Right lobe of liver (tissue), 6 donors: ENCODE measurements around the gene KCNMB3. TPM values are rescaled to one million over a fixed set of nuclear protein-coding genes. Genes with fewer than 3 reads are reported as not detected.

ENCODE experiments used
- ATAC-seq, 4 donors: fragments of 200-7000 bp; cut with Tn5 transposase; one replicate each; pipeline ENCODE4 v1.9.1; 2020; ENCODE audit warnings: mild to moderate bottlenecking in 4 of 4, moderate library complexity in 4 of 4
- DNase-seq, 3 donors: peaks; one replicate each; pipeline ENCODE4 v3.0.0-alpha.2; 2020
- H3K27ac ChIP-seq, 3 donors: fragments of 200-600 bp; one replicate each; pipeline ENCODE4 v1.8.0; 2022
- H3K27me3 ChIP-seq, 2 donors: fragments of 200-600 bp; one replicate each; pipeline ENCODE4 v1.8.0; 2022
- H3K36me3 ChIP-seq, 4 donors: fragments of 200-600 bp; sonication (generic) in 1 of 4; one replicate each; pipeline versions ENCODE4 v1.5.1 to v1.8.0; 2017 to 2022; ENCODE audit warnings: control low read depth in 1 of 4
- H3K4me1 ChIP-seq, 4 donors: fragments of 200-600 bp; sonication (generic) in 1 of 4; one replicate each; pipeline versions ENCODE4 v1.5.1 to v1.8.0; 2017 to 2022; ENCODE audit warnings: control low read depth in 1 of 4
- H3K4me3 ChIP-seq, 3 donors: fragments of 200-600 bp; one replicate each; pipeline ENCODE4 v1.8.0; 2022
- H3K9me3 ChIP-seq, 4 donors: fragments of 200-600 bp; sonication (generic) in 1 of 4; one replicate each; pipeline versions ENCODE4 v1.5.1 to v1.8.0; 2017 to 2022; ENCODE audit warnings: control low read depth in 1 of 4
- CTCF ChIP-seq, 4 donors: fragments of 200-600 bp in 3 of 4; fragments of 450-650 bp in 1 of 4; IDR thresholded peaks; one replicate each; pipeline versions ENCODE4 v1.5.1 to v1.8.0; 2016 to 2022; ENCODE audit warnings: antibody characterized with exemption in 4 of 4, mild to moderate bottlenecking in 2 of 4
- POLR2A ChIP-seq: fragments of 450-650 bp; IDR thresholded peaks from one replicate; pipeline ENCODE4 v1.6.1; 2017; ENCODE audit warnings: antibody characterized with exemption, mild to moderate bottlenecking
- WGBS: methylation state at CpG from one replicate; pipeline ENCODE4 v1.1.6; 2018; ENCODE audit warnings: low coverage, low lambda C conversion rate; ENCODE audit not compliant: insufficient coverage; ENCODE audit errors: missing lambda C conversion rate; 5-methylcytosine and 5-hydroxymethylcytosine counted together
- intact Hi-C, 2 donors: fragments of 100-400 bp; cut with DNase I; formaldehyde crosslinking; loops; one replicate each; pipeline versions ENCODE4 v1.11.2 to v1.14.1; 2022
- total RNA-seq, 6 experiments: library from RNA; depleted of rRNA in 2 of 6; stranded (reverse); fragments of >200 nt in 2 of 6; fragmentation: NEBNext Ultra II Directional in 3 of 6; extraction: Animal tissue kit (Norgen Biotek cat#: 25700) in 3 of 6; gene quantifications; one replicate each; pipeline versions ENCODE4 v1.1.0 to v1.2.4, GENCODE V29; 2016 to 2023
- donor health status: DM: no; HTN: yes; CAD: no.
- donor health status: DM: no; HTN: no; CAD: no.
- donor health status: DM: no; HTN: no; CAD: no.
- donor health status: DM: no; HTN: yes; CAD: no.
- donor health status: DM: no; HTN: yes; CAD: no.

The KCNMB3 gene
- total RNA-seq, 6 experiments from 2014 or later = 1.4 to 2.3 (median 1.7) TPM

GRCh38 chr3:179234199-179234598 lies 16.7 kb downstream of the KCNMB3 start:
- H3K4me3 ChIP-seq = no peak overlapping the region
- DNase-seq (no peak), ATAC-seq (no peak)
- no peaks in the 10 kb centered on the region for H3K4me1 ChIP-seq
- TF ChIP-seq CTCF (IDR thresholded peaks at IDR 0.05) = no peak
- 85% methylated on average over 4 of the region's 4 CpGs for WGBS
- peaks cover 0 to 17% (median 6%) of the 10 kb centered on the region in 4 donors for H3K36me3 ChIP-seq
- no peaks in the 10 kb centered on the region for H3K9me3 ChIP-seq
- intact Hi-C loops = no loop called here
- no peaks in the 10 kb centered on the region for H3K27me3 ChIP-seq
- H3K27ac ChIP-seq = no peak overlapping the region

GRCh38 chr3:179233043-179233442 lies 17.9 kb downstream of the KCNMB3 start:
- H3K9me3 ChIP-seq = no peaks in the 10 kb centered on the region
- no peak for DNase-seq

GRCh38 chr3:179229177-179229576 lies 21.7 kb downstream of the KCNMB3 start:
- H3K36me3 ChIP-seq = peaks cover 0 to 13% (median 4%) of the 10 kb centered on the region in 4 donors
- no peak overlapping the region for H3K27ac ChIP-seq
- TF ChIP-seq CTCF (IDR thresholded peaks at IDR 0.05) (no peak), POLR2A (no peak)
- H3K9me3 ChIP-seq = no peaks in the 10 kb centered on the region
- no peaks in the 10 kb centered on the region for H3K27me3 ChIP-seq
- intact Hi-C loops = no loop called here
- no peaks in the 10 kb centered on the region for H3K4me1 ChIP-seq
- DNase-seq (no peak), ATAC-seq (no peak)
- no peak overlapping the region for H3K4me3 ChIP-seq
- WGBS = 85% methylated on average over 5 of the region's 5 CpGs

More at GRCh38 chr3:179233043-179233442, 17.9 kb downstream of the KCNMB3 start:
- whole genome bisulfite sequencing = 87% methylated on average over 3 of the region's 3 CpGs
- Histone ChIP-seq H3K4me3 (no peak overlapping the region), H3K4me1 (no peaks in the 10 kb centered on the region), H3K27ac (no peak overlapping the region), H3K27me3 (no peaks in the 10 kb centered on the region), H3K36me3 (peaks cover 0 to 17% (median 6%) of the 10 kb centered on the region in 4 donors)
- ATAC-seq = no peak
- intact Hi-C loops = no loop called here
- TF ChIP-seq CTCF (IDR thresholded peaks at IDR 0.05) (no peak), POLR2A (no peak)

- TF ChIP-seq POLR2A (no peak), CTCF (IDR thresholded peaks at IDR 0.05) (no peak)
- ATAC-seq (no peak), DNase-seq (no peak)
- Histone ChIP-seq H3K27me3 (no peaks in the 10 kb centered on the region), H3K4me1 (no peaks in the 10 kb centered on the region), H3K27ac (no peak overlapping the region), H3K4me3 (no peak overlapping the region), H3K36me3 (peaks cover 0 to 9% (median 4%) of the 10 kb centered on the region in 4 donors), H3K9me3 (no peaks in the 10 kb centered on the region)
- intact Hi-C loops = no loop called here
- WGBS = 84% methylated on average over 3 of the region's 3 CpGs
Measured at GRCh38 chr3:179227349-179227748, 23.6 kb downstream of the KCNMB3 start.

GRCh38 chr3:179224584-179224983 lies 26.3 kb downstream of the KCNMB3 start:
- no peak for TF ChIP-seq POLR2A
- TF ChIP-seq CTCF (IDR thresholded peaks at IDR 0.05) = no peak
- Histone ChIP-seq H3K9me3 (no peaks in the 10 kb centered on the region), H3K4me3 (no peak overlapping the region), H3K27ac (no peak overlapping the region), H3K36me3 (peaks cover 0 to 2% (median 0%) of the 10 kb centered on the region in 4 donors), H3K4me1 (no peaks in the 10 kb centered on the region), H3K27me3 (no peaks in the 10 kb centered on the region)
- WGBS = 85% methylated on average over 1 of the region's 1 CpG
- DNase-seq (no peak), ATAC-seq (no peak)
- intact Hi-C loops = no loop called here
